Body of pancreas (tissue), 4 donors: ENCODE results near the gene BDKRB1.

Experiments
- CTCF ChIP-seq, 7 experiments: fragments of 450-650 bp in 4 of 7; fragments of 200-600 bp in 3 of 7; sonication (generic) in 3 of 7; IDR thresholded peaks; one replicate each; pipeline ENCODE4 v1.5.1; 2016 to 2019; ENCODE audit warnings: antibody characterized with exemption in 7 of 7
- POLR2A ChIP-seq, 3 donors: fragments of 450-650 bp; IDR thresholded peaks; one replicate each; pipeline ENCODE4 v1.6.1; 2016; ENCODE audit warnings: antibody characterized with exemption in 3 of 3, mild to moderate bottlenecking in 2 of 3

DNA sequence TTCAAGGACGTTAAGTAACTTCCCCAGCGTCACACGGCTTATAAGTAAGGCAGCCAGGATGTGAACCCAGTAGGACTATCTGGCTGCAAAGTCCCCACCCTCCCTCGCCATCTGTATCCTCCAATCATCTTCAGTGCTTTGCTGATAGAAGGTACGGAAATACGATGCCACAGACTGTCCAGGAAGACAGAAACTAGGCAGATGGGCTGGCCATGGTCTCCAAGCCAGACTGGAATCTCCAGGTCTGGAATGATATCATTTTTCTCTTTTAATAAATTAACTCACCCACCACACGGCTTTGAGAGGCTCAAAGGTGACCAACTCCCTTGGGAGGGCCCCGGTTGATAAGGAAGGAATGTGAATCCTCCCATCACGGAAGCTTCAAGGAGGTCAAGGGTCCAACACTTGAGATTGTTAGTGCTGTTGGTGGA lies 16.3 kb upstream of the BDKRB1 start:
- TF ChIP-seq CTCF (IDR thresholded peaks at IDR 0.05) (no peak), POLR2A (IDR thresholded peaks at IDR 0.05) (no peak)
